HTR-8/SVneo (cell line): ENCODE results near the gene CNTN2.
A peak's percentile ranks its signal among the peaks of the same experiment; 100 is the strongest.

ENCODE experiments used
- DNase-seq: peaks from one replicate; pipeline ENCODE4 v3.0.0; 2011; ENCODE audit warnings: low spot score, mixed read lengths; ENCODE audit not compliant: insufficient read length
- FAIRE-seq: peaks from 2 replicates; lab custom pipeline; 2011; peaks lifted over from hg19 to GRCh38; lab: Jason Lieb, UNC

CNTN2 gene

DNA sequence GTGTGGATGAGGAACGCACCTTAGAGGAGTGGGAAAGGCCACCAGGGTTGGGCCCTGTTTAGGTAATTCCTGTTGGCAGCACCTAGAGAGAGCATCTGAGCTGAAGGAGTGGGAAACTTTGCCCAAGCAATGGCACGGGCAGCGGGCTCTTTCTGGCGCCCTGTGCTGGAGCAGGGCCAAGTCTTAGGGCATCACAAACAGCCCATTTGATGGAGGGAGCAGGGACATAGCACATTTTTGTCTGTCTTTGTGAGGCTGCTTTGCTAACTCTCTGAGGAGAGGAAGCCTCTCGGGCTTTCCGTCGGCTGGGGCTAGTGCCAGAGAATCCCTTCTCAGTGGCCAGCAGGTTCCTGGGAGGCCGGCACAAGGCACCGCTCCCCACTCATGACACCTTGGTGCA is 22.5 kb upstream of the CNTN2 start:
- no peak for FAIRE-seq
- no peak for DNase-seq

DNA sequence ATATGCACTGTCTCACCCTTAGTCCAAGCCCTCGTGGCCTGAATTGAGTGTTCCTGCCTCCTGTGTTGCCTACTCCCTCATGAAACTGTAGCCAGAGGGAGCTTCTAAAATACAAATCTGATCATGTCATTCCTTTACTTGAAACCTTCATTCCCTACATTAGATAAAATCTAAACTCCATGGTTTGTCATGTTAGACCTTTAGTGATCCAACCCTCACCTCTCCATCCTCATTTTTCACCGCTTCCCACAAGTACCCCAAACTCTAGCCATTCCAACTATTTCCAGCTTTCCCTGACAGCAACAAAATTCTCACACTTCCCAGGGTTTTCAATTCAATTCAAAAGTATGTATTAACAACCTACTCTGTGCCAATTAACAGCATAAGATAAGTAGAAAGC is 18.3 kb upstream of the CNTN2 start:
- DNase-seq, result no peak
- no peak for FAIRE-seq

DNA sequence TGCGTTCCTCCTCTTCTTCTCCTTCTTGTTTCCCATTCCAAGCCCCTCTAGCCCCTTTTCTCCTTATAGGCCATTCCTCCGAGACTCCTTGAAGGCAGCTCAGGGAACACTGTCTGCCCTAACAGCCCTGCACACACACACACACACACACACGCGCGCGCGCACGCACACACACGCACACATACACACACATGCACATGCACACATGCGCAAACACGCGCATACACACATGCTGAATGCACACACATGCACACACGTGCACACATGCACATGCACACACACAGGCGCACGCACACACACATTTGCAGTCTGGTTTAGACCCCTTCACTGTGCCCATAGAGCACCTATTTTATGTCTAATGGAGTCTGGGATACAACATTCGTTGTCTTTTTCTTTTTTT is 17.8 kb upstream of the CNTN2 start:
- DNase-seq (no peak), FAIRE-seq (peak; percentile 83)

DNA sequence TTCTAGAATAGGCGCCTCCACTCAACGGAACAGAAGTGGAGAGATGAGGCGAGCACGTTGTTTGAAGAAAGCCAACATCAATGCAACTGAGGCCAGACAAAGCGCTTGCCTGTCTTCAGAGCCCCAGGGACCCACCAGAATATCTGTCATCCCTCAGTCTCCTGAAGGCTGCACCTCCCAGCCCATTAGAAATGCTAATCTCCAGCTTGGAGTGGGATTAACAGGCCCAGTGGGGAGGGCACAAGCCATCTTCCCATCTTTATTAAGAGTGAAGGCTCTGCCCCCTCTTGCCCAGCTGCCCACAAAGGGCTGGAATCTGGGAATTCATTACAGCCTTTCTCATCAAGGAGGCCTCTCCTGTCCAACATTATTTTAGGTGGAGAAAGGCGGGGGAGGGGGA is 16.8 kb upstream of the CNTN2 start:
- DNase-seq (no peak), FAIRE-seq (no peak)

DNA sequence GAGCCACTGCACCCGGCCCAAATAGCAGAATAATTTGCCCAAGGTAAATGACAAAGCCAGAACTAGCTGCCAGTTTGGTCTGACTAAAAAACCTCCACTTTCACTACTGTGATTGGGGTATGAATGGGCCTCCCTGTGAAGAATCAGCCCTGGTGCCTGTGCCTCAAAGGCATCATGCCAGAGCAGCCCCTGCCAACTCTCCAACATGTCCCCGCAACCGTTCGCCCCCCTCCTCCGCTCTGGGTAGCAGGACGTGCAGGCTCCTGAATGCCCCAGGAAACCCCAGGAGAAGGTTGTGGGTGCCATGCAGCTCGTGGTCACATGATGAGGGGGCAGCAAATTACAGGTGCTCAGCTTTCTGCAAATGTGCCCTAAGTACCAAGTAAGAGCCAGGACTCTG is 14.6 kb upstream of the CNTN2 start:
- FAIRE-seq (no peak), DNase-seq (no peak)

DNA sequence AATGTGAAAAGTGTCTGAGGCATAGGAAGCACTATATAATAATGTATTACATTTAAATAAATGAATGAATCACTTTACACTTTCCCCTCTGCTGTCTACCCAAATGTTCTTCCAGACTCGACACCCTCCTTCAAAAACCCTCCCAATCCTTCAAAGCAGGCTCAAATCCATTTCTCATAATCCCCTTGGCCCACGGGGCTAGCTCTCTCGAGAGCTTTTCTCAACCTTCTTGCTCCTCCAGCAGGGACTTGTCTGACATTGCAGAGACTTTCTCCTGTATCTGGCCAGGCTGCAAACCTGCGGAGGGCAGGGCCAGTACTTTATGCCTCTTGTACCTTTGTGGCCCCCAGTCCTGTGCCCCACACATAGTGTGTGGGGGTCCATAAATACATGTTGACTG is 14.1 kb upstream of the CNTN2 start:
- DNase-seq (no peak), FAIRE-seq (no peak)

DNA sequence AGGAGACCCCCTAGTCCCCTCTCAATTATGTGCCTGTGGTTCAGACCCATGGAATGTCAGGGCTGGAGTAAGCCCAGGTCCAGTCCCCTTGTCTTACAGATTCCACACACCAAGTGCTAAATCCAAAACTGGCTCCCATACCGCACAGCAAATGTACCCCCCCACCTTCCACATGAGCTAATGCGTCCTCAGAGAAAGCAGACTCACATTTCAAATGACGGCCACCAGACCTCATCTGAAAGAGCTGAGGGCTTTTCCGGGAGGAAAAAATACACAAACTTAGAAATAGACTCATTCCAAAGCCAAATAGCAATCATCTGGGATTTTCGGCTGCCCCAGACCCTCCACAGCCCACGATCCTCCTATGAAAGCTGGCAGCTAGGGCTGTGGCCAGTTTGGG is 12.8 kb upstream of the CNTN2 start:
- no peak for DNase-seq
- no peak for FAIRE-seq

DNA sequence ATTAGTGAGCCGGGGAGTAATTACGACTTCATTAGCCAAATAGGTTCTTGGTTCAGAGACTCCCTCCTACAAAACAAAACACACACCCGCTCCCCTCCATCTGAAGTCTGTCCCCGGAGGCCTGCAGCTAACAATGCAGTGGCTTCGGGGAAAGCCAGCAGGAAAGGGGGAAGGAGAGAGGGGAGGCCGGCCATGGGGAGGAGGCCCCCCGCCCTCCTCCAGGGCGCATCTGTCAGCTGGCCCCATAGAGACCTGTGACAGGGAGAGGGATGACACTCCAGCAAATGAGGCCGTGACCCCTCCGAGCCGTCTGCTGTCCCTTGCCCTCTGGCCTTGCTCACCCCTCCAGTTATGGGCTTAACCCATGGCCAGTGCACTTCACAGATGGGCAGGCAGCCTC is 12.1 kb upstream of the CNTN2 start:
- no peak for FAIRE-seq
- DNase-seq, result no peak

DNA sequence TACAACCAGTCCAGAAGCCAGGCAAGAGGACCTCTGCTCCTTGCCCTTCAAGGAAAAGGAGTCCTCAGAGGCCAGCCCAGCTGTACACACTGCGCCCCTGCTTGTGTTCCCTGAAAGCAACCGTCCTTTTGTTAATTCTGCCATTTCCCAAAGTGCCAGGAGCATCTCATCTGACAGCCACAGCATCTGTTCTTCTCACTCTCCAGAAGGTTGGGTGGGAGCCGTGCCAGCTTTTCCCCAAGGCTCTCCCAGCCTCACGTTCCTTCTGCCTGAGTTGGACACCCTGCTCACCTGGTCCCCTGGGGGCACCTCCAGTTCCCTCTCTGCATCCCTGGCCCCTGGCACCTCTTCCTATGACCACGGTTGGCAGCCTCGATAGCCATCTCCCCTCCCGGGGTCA is 10.5 kb upstream of the CNTN2 start:
- DNase-seq (no peak), FAIRE-seq (no peak)

DNA sequence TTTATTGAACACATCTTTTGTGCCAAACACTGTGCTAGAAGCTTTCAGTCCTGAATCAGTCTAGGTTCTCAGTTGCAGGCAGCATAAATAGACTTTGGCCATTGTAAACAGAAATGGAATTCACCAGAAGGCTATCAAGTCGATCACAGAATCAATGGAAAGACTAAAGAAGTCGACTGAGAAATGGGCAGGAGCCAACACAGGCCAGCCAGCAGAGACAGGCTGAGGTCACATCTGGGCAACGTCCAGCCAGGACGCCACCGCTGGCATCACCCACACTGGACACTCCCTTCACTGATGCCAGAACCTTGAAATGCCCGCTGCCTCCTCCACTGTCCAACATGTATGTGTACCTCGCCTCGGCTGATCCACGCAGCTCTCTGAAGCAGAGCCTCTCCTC is 5.5 kb upstream of the CNTN2 start:
- no peak for FAIRE-seq

DNA sequence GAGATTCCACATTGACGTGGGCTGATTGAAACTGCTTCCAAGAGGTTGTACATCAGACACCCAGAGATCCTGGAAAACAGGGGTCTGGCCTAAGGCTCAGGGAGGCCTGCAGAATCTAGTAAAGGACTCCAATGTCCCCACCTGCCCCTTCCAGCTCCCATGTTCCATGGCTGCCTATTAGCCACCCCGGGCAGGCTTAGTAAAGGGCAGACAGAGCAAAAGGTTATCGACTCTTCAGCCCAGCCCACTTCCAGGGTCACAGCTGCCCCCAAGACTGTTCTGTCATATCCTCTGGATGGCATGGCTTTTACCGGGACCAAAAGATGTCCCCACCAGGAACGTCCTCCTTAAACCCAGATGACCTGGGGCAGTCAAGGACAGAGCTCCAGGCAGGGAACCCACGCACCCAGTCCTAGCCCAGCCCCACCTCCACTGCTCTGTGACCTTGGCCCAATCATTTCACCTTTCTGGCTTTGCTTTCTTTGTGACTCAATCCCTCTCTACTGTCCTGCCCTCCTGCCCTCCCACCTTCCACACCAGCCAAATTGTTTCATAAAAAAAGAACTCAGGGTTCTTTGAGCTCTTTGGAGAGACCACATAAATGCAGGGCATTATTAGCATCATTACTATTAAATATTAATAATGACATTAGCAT is 4.8 kb upstream of the CNTN2 start:
- FAIRE-seq (no peak), DNase-seq (no peak)

More for the DNA sequence above, 5.5 kb upstream of the CNTN2 start:
- DNase-seq, result no peak

DNA sequence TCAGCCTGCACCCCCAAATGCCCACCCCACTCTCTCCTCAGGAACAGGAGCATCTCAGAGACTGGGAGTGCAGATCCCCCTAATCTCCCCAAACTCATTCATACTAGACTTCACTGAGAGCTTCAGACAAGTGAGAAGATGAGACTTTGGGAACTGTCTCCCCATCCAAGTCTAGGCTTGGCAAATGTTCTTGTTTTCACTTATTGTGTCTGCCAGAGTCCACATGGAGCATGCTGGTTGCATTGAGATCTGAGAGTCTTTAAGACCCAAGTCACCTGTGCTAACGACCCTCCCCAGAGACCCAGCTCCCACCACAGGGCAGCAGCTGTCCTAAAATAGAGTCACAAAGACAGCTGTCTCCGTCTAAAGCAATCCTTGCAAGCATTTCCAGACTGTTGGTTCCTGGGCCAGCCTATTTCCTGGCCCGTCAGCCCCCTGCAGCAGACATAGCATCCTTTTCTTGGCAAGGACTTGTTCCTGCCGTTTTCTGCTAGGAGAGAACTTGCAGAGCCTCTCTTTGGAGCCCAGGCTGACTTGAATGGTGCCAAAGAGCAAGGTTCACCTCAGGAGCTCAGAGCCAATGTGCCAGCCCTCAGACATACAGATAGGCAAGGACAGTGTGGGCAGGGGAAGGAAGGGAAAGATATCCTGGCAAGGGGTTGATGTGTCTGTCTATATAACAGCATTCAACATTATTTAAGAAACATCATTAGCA is 1.9 kb upstream of the CNTN2 start:
- FAIRE-seq, result no peak
- DNase-seq, result no peak

DNA sequence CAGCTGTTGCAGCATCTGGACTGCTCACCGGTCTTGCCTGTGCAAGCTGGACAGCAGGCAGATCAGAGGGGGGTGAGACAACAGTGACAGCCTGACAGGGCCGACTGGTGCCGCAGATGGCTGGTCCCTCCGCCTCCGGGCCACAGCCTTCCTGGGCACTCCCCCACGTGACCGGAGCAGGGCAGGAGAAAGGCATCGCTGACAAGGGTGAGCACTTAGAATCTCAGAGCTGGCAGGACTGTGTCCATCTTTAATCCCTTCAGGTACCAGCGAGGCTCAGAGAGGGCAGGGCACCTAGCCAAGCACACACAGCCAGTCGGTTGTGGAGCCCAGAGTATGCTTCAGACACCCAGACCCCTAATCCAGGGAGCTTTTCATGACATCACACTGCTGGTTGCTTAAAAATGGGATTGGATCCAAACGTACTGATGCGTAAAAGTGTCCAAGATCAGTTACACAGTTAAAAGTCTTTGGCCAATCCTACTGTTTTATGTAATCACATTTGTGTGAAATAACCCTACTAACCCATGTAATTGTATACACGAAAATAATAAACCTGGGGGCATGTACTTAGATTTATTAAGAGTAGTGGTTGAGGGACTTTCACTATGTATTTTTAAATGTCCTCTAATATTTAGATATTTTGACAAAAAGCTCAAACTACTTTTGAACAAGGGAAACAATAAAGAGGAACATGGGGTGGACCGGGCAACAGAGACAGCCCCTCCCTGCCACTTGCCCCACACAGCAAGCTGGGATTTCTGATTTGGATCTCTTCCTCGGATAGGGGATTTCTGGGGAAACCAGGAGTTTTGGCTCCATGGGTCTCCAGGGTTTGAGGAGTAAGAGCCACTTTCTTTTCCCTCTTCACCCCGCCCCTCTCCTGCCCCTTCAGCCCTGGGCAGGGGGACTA is 758 bp upstream of the CNTN2 start:
- DNase-seq (no peak), FAIRE-seq (no peak)

DNA sequence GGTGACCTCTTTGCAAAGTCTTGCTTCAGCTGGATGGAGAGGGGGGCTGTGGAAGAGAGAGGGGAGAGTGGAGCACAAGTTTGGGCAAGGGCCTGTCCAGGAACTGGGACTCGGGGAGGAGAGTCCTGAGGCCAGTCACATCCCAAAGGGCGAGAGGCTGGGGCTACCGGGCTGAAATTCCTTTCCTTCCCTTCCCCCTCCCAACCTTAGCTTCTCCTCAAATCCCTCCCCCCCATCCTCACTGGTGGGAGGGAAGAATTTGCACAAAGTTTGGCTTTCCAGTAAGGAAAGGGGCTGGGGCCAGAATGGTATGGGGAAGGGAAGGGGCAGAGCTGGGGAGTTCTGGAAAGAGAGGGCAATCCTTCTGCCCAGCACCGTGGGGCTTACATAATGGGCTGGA is 854 bp downstream of the CNTN2 start:
- DNase-seq (no peak), FAIRE-seq (no peak)

DNA sequence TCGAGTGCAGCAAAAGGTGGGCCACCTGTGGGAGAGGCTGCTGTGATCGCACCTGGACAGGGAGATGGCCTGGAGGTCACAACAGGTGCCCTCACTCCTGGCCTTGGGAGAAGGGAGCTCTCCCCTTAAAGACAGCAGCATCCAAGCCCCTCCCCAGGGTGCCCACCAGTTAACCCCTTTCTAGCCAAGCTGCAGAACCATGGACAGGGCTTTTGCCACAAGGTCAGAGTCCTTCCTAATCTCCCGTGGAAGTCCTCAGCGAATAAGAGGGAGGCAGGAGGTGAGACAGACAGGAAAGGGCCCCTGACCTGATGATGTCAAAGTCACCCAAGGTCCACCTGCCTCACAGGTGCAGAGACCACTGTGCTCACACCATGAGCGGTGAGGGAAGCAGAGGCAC is 1.7 kb downstream of the CNTN2 start:
- FAIRE-seq, result no peak
- no peak for DNase-seq

DNA sequence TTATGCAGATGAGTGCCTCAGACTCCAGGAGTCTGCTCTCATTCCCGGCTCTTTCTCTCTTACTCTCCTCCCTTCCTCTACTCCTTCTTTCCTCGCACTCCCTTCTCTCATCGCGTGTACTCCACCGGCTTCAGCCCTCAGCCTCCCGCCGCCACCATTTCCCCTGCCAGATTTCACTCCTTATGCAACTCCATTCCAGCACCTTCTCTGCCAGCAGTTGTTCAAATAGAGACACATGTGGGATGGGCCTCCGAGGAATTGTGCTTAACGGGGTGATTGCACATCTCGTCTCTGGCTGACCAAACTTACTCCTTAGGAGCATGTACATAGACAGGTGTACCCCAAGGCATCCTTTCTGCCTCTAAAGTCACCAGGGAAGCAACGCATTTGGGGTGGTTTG is 2.1 kb downstream of the CNTN2 start:
- DNase-seq, result no peak
- FAIRE-seq, result no peak

DNA sequence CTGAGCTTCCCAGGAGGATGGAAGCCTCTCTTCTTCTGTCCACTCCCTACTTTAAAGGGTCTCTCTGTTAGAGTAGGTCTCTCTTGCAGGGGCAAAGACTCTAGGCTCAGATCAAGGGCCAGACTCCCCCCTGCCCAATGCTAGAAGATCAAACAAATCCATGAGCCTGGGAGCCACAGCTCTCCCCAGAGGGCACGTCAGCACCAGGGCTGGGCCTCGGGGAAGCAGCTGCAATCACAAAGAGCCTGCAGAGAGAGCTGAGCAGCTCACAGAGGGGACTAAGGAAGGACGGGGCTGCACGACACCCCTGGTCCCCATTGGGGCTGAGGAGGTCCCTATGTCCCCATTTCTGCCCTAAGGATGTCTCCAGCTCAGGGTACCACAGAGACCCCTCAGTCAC is 3.9 kb downstream of the CNTN2 start:
- no peak for DNase-seq
- FAIRE-seq, result no peak

DNA sequence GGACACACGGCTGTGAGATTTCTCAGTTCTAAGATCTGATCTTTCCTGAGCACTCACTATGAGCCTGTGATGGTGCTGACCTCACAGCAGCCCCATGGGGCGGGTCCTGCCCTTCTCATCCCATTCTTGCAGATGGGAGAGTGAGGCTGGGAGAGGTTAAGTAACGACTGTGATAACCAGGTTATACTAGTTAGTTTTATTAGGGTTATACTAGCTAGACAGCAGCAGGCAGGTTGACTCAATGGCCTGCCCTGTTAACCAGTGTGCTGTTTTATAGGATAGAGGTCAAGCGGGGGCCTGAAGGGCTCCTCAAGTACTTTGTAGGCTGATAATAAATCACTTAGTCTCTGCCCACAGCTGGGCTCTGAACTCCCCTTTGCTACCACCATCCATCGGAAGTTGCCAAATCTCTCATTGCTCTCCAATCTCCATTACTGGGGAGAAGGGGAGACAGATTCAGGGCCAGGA is 4.8 kb downstream of the CNTN2 start:
- FAIRE-seq (no peak), DNase-seq (no peak)

DNA sequence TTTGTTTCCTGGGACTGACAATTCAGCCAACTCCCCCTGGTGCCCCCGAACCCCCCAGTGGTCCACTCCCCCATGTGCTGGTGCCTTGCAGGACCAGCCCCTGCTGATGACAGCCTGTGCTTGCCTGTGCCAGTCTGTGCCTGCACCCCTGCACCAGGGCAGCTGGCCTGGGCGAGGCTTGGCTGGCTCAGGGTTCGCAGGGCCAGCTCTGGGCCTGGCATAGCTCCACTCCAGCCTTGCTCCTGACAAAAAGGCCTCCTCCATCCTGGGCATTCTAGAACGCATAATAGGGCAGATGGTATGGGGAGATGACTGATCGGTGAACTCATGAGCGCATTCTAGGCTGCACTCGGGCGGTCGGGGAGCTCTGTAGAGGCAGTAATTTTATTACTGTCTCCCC is 5.4 kb downstream of the CNTN2 start:
- FAIRE-seq (no peak), DNase-seq (no peak)

DNA sequence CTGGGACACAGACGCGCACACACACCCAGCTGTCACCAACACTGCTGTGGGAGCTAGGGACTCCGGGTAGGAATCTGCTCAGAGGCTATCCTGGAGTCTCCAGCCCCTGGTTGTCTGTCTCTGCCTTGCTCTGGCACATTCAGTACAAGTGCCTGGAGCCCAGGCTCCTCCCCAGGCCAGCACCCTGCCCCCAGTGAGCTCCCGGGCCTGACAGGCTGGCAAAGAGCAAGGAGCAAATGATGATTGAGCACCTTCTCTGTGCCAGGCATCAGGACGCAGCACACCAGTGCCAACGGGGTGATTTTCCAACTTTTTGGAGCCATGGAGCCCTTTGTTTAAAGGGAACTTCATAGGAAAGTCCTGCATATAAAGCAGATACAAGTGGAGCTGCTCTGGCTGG is 6.5 kb downstream of the CNTN2 start:
- no peak for DNase-seq
- FAIRE-seq, result no peak

DNA sequence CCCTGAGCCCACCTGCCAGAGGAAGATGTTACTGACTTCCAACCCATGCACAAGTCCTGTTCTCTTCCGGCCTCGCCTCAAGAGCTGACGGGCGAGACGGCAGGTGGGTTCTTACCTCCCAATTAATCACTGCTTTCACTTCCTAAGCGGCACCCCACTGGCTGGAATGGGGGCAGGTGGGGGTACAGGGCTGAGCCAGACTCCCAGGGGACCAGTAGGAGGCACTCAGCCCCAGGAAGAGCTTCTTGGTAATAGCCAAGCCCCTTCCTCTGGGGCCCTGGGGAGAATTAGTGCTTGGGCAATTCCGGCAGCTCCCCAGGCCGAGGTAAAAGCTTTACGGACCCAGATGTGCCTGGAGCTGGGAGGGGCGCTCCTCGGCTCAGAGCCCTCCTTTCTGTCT is 9.7 kb downstream of the CNTN2 start:
- FAIRE-seq, result no peak
- DNase-seq, result no peak
